ENCODE results near the gene SIRPB2.

GRCh38 chr20:1446536-1446935 is 44.7 kb downstream of the SIRPB2 start:
- TF ChIP-seq, protein P1, sequence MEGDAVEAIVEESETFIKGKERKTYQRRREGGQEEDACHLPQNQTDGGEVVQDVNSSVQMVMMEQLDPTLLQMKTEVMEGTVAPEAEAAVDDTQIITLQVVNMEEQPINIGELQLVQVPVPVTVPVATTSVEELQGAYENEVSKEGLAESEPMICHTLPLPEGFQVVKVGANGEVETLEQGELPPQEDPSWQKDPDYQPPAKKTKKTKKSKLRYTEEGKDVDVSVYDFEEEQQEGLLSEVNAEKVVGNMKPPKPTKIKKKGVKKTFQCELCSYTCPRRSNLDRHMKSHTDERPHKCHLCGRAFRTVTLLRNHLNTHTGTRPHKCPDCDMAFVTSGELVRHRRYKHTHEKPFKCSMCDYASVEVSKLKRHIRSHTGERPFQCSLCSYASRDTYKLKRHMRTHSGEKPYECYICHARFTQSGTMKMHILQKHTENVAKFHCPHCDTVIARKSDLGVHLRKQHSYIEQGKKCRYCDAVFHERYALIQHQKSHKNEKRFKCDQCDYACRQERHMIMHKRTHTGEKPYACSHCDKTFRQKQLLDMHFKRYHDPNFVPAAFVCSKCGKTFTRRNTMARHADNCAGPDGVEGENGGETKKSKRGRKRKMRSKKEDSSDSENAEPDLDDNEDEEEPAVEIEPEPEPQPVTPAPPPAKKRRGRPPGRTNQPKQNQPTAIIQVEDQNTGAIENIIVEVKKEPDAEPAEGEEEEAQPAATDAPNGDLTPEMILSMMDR (IDR thresholded peaks at IDR 0.05; ENCODE audit: insufficient read depth, low read length): no peak
- TF ChIP-seq POLR2AphosphoS5 (IDR thresholded peaks at IDR 0.05; ENCODE audit: low read depth) (no peak), REST (IDR thresholded peaks at IDR 0.05; ENCODE audit: insufficient replicate concordance, low read depth) (no peak), GABPA (IDR thresholded peaks at IDR 0.05; ENCODE audit: low read depth) (no peak), SPI1 (IDR thresholded peaks at IDR 0.05; ENCODE audit: borderline replicate concordance, low read depth) (no peak)
